HG03139 (cell line): ENCODE results near the gene ASTN1.

Experiments
- ATAC-seq: cut with Tn5 transposase; IDR thresholded peaks from one replicate; pipeline ENCODE4 v1.9.1; 2021; ENCODE audit not compliant: unreplicated experiment

Gene ASTN1

GRCh38 chr1:176843352-176844297 lies 320.9 kb downstream of the ASTN1 start:
- ATAC-seq: no peak

- no peak for ATAC-seq
Measured at GRCh38 chr1:176841238-176841637, 323.3 kb downstream of the ASTN1 start.

- ATAC-seq: no peak
Measured at GRCh38 chr1:176839216-176839615, 325.3 kb downstream of the ASTN1 start.

GRCh38 chr1:176838276-176838995 lies 326.1 kb downstream of the ASTN1 start:
- ATAC-seq: no peak

GRCh38 chr1:176837708-176838107 lies 326.8 kb downstream of the ASTN1 start:
- no peak for ATAC-seq

- ATAC-seq: no peak
Measured at GRCh38 chr1:176831150-176831549, 333.4 kb downstream of the ASTN1 start.

GRCh38 chr1:176829261-176829660 lies 335.3 kb downstream of the ASTN1 start:
- no peak for ATAC-seq

GRCh38 chr1:176826265-176826664 lies 338.2 kb downstream of the ASTN1 start:
- no peak for ATAC-seq

- ATAC-seq: no peak
Measured at GRCh38 chr1:176820391-176821031, 344.0 kb downstream of the ASTN1 start.

- ATAC-seq: no peak
Measured at GRCh38 chr1:176816232-176816631, 348.3 kb downstream of the ASTN1 start.

GRCh38 chr1:176815621-176816020 lies 348.9 kb downstream of the ASTN1 start:
- ATAC-seq: no peak

GRCh38 chr1:176811511-176812288 lies 352.8 kb downstream of the ASTN1 start:
- no peak for ATAC-seq

- ATAC-seq: no peak
Measured at GRCh38 chr1:176809292-176809691, 355.2 kb downstream of the ASTN1 start.
